Muscle of leg (tissue), 11 donors: ENCODE data around the gene SGCD. TPM values are rescaled to one million over a fixed set of nuclear protein-coding genes. Genes with fewer than 3 reads are reported as not detected.
A peak's percentile ranks its signal among the peaks of the same experiment; 100 is the strongest.

Experiments
- DNase-seq: peaks from one replicate; pipeline ENCODE4 v3.0.0; 2013
- H3K27ac ChIP-seq: one replicate; pipeline ENCODE4 v1.5.1; 2013; ENCODE audit warnings: mild to moderate bottlenecking, low read length, control low read depth
- H3K27me3 ChIP-seq: one replicate; pipeline ENCODE4 v1.6.1; 2013; ENCODE audit warnings: low read length; ENCODE audit not compliant: control insufficient read depth, insufficient read depth
- H3K36me3 ChIP-seq: one replicate; pipeline ENCODE4 v1.6.1; 2013; ENCODE audit warnings: low read length; ENCODE audit not compliant: control insufficient read depth, insufficient read depth
- H3K4me1 ChIP-seq: one replicate; pipeline ENCODE4 v1.6.1; 2013; ENCODE audit warnings: low read length; ENCODE audit not compliant: control insufficient read depth, insufficient read depth
- H3K4me3 ChIP-seq: one replicate; pipeline ENCODE4 v1.5.1; 2013; ENCODE audit warnings: low read length, control low read depth
- H3K9me3 ChIP-seq: replicated peaks from 2 replicates; pipeline ENCODE4 v1.6.1; 2013; ENCODE audit warnings: low read depth, low read length; ENCODE audit not compliant: control insufficient read depth
- WGBS: methylation state at CpG from one replicate; pipeline ENCODE4 v1.1.5; 2013; ENCODE audit warnings: missing lambda C conversion rate; ENCODE audit not compliant: insufficient coverage; 5-methylcytosine and 5-hydroxymethylcytosine counted together
- polyA plus RNA-seq, 8 donors: library from polyadenylated mRNA; unstranded; fragments of 120-200 nt; gene quantifications; one replicate each; pipeline versions ENCODE4 v1.2.1 to v1.2.3, GENCODE V29; 2013; ENCODE audit warnings: inconsistent platforms in 1 of 8, low replicate concordance in 1 of 8; ENCODE audit not compliant: insufficient read length in 8 of 8, insufficient read depth in 1 of 8
- total RNA-seq: library from RNA; stranded (reverse); fragments of 120-200 nt; gene quantifications from one replicate; pipeline ENCODE4 v1.2.4, GENCODE V29; 2013

SGCD gene
- total and polyA plus RNA-seq, 9 donors = 35.2 to 92.5 (median 82.7) TPM

DNA sequence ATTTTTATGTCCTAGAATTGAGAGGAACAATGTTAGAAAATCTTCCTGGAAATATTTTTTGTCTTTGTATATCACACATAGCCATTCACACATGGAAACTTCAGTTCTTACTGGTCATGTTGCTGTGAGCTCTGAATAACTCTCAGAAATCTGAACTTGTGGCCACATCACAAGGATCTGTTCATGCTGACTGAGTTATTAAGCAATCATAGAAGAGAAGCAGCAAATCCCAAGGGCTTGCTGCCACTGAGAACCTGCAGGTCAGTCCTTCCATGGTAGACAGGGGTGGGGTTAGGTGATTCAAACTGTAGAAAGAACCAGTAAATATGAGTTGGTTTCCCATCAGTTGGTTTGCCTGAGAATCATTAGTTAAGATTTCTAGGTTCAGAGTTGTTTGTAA lies 27.6 kb downstream of the SGCD start:
- Histone ChIP-seq H3K36me3 (peaks cover 17% of the 10 kb centered on the region), H3K9me3 (no peaks in the 10 kb centered on the region), H3K27ac (no peak overlapping the region), H3K4me3 (no peak overlapping the region), H3K4me1 (no peaks in the 10 kb centered on the region), H3K27me3 (no peaks in the 10 kb centered on the region)
- no peak for DNase-seq

DNA sequence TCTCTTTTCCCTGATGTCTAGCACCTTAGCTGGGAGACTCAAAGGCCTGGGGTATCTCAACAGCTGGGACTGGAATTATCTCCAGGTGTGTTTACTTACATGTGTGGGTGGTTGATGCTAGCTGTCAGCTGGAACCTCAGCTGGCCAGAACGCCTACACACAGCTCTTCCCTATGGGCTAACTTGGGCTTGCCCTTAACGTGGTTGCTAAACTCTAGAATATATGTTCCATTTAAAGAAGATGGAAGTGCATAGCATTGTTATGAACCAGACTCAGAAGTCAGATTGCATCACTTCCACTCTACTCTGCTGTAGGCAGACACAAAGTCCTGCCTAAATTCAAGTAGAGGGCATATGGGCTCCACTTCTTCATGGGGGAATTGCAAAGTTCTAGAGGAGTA lies 29.3 kb downstream of the SGCD start:
- H3K27ac ChIP-seq = no peak overlapping the region
- H3K9me3 ChIP-seq = no peaks in the 10 kb centered on the region
- no peaks in the 10 kb centered on the region for H3K27me3 ChIP-seq
- H3K4me3 ChIP-seq = no peak overlapping the region
- H3K36me3 ChIP-seq = peaks cover 21% of the 10 kb centered on the region
- WGBS = no CpG with 5 or more reads among the region's 2 CpGs
- peak; percentile 35 for DNase-seq
- H3K4me1 ChIP-seq = no peaks in the 10 kb centered on the region

DNA sequence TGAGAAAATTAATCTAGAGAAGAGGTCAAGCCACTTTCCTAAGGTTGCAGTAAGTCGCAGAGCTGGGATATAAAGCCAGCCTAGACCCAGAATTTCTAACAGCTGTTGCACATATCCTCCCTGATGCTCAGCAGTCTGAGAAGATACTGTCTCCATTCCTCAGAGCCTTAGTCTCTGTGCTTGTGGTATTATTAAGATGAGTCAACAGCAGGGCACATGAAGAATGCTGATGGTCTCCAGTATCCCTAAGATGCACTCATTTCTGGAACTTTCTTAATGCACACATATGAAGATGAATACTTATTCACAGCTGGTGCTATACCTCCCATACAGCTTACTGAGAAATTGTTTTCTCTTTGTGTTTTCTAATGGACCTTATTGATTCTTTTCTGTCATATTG lies 32.5 kb downstream of the SGCD start:
- Histone ChIP-seq H3K4me3 (no peak overlapping the region), H3K4me1 (no peaks in the 10 kb centered on the region), H3K9me3 (no peaks in the 10 kb centered on the region), H3K36me3 (peaks cover 20% of the 10 kb centered on the region), H3K27ac (no peak overlapping the region), H3K27me3 (no peaks in the 10 kb centered on the region)
- no CpG with 5 or more reads among the region's 1 CpG for WGBS
- no peak for DNase-seq

DNA sequence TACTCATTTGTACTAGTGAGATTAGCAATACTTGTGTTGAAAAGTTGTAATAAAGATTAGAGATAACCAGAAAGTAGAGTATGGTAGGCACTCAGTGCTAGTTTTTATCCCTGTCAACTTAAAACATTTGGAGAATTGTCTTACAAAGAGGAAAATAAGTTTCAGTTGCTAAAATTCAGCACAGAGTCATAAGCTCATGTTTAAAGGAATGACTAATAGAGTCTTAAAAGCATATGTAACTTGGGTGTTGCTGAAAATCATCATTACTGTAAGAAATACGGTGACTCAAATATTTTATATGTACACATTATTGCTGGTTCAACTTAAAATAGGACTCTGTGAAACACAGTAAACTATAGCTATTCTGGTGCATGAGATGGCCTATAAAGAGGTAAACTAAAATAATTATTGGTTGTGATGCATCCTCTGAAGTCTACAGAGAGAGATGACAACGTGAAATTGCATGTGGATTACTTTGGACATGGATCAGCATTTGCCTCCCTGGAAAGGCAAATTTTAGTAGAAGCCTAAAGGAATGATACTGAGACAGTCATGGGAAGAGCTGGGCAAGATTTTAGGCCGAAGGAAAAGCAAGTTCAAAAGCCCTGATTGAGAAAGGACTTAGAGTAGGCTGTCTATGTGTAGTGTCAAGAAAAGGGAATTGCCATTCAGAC lies 34.6 kb downstream of the SGCD start:
- Histone ChIP-seq H3K9me3 (no peaks in the 10 kb centered on the region), H3K27ac (no peak overlapping the region), H3K4me1 (no peaks in the 10 kb centered on the region), H3K27me3 (no peaks in the 10 kb centered on the region), H3K36me3 (peaks cover 15% of the 10 kb centered on the region), H3K4me3 (no peak overlapping the region)
- no peak for DNase-seq
- 87% methylated on average over 1 of the region's 3 CpGs for WGBS

DNA sequence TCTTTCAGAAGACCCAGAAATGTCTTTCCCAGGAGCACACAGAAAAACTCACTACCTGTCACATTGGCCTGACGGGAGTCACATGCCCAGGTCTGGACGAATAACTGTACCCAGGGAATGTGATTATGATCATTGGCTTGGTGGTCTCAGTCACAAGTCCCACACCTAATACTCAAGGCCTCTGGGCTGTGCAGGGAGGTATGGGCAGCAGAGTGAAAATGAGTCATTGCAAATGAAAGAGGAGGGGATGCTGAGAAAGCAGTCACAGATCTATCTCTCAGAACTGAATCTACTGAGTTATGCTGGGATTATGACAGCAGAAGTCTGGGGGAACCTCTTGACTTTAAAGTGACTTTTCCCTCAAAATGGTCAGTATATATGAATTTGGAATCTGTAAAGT lies 36.9 kb downstream of the SGCD start:
- H3K36me3 ChIP-seq = peaks cover 16% of the 10 kb centered on the region
- H3K9me3 ChIP-seq = no peaks in the 10 kb centered on the region
- WGBS = no CpG with 5 or more reads among the region's 2 CpGs
- DNase-seq = no peak
- no peaks in the 10 kb centered on the region for H3K4me1 ChIP-seq
- H3K27ac ChIP-seq = no peak overlapping the region
- H3K4me3 ChIP-seq = no peak overlapping the region
- H3K27me3 ChIP-seq = no peaks in the 10 kb centered on the region

DNA sequence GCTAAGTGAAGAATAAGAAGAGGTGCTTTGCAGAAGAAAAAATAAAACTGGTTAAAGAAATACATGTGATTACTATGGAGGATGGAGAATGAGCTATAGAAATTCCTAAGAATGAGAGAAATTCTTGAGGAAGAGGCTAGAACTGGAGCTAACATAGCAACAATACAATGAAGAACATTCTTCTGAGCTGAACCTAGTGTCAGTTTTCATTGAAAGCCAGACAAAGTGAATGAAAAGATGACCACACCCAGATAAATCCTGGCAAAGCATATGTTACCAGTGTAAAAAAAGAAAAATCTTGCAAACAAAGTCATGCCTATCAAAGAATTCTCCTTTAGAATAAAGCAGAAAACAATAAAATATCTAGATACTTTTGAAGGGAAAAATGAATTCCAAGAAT lies 39.6 kb downstream of the SGCD start:
- Histone ChIP-seq H3K4me3 (no peak overlapping the region), H3K36me3 (peaks cover 14% of the 10 kb centered on the region), H3K9me3 (no peaks in the 10 kb centered on the region), H3K4me1 (no peaks in the 10 kb centered on the region), H3K27me3 (no peaks in the 10 kb centered on the region), H3K27ac (no peak overlapping the region)
- peak; percentile 38 for DNase-seq

DNA sequence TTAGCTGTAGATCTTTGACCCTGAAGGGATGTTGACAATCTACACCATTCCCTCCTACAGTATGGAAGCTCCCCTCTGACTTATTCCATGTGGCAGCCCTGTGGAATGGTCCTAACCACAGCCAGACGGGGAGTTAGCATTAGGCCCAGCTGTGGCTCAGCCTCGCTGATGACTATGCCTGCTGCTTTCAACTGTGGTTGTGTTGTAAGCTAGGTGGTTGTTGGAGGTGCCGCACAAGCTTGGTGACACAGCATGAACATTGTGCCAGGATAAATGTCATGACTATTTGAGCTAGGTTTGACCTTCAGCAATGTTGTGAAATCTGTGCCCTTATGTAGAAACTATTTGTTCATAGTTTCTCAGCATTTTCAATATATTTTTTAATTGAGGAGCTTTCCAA lies 40.6 kb downstream of the SGCD start:
- H3K36me3 ChIP-seq = peaks cover 14% of the 10 kb centered on the region
- H3K27me3 ChIP-seq = no peaks in the 10 kb centered on the region
- H3K27ac ChIP-seq = no peak overlapping the region
- H3K9me3 ChIP-seq = no peaks in the 10 kb centered on the region
- H3K4me3 ChIP-seq = no peak overlapping the region
- DNase-seq = no peak
- 50% methylated on average over 2 of the region's 3 CpGs for WGBS
- no peaks in the 10 kb centered on the region for H3K4me1 ChIP-seq

DNA sequence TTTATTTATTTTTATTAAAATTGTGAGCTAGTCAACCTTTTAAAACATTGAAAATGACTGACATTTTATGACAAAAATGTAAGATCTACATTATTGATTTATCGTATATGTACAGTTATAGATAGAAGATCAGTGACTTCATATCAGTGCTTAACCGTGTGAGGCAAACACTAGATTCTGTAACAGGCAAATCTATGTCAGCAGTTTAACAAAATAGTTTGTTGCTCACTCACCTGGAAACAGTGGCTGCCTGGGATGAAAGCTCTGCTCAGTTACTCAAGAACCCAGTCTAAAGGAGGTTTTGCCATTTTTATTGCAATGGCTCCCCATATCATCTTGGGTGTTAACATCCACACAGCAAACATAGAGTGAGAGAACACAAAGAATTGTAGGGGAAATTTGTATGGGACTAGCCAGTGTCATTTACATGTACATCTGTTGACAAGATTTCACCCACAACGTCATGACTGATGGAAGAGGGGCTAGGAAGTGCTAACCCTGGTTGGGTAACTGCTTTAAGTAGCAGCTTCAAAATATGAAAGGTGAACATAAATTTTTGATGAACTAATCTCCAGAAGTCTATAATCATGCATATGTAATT lies 49.0 kb downstream of the SGCD start:
- Histone ChIP-seq H3K27me3 (no peaks in the 10 kb centered on the region), H3K4me3 (no peak overlapping the region), H3K36me3 (no peaks in the 10 kb centered on the region), H3K4me1 (no peaks in the 10 kb centered on the region), H3K9me3 (no peaks in the 10 kb centered on the region), H3K27ac (no peak overlapping the region)
- DNase-seq = no peak
- 67% methylated on average over 1 of the region's 3 CpGs for WGBS

DNA sequence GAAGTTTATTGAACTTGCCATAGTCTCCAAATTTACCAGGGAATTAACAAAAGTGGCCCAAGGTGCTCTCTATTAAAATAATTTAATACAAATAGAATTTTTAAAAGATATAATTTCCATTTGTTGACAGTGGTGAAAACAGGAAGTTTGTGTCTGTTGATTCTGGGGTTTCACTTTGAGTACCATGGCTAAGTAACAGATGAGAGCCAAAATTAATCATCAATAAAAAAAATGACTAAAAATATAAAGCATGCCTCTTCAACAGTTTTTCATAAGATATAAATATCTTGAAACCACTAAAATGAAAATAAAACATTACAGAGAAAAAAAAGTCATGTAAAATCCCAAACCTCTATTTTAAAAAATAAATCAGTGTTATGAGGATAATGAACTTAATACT lies 49.8 kb downstream of the SGCD start:
- no peaks in the 10 kb centered on the region for H3K27me3 ChIP-seq
- H3K4me3 ChIP-seq = no peak overlapping the region
- H3K4me1 ChIP-seq = no peaks in the 10 kb centered on the region
- DNase-seq = no peak
- H3K9me3 ChIP-seq = no peaks in the 10 kb centered on the region
- H3K27ac ChIP-seq = no peak overlapping the region
- H3K36me3 ChIP-seq = no peaks in the 10 kb centered on the region

DNA sequence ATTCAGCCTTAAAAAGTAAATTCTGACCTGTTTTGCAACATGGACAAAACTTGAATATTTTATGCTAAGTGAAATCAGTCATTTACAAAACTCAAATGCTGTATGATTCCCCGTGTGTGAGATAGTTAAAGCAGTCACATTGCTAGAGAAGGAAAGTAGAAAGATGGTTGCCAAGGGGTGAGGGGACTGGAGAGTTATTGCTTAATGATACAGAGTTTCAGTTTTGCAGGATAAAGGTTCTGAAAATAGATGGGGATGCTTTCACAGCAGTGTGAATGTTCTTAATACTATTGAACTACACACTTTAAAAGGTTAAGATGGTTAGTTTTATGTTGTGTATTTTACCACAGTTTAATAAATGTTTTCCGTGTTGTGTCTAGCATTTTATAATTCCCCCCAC lies 51.2 kb downstream of the SGCD start:
- 50% methylated on average over 1 of the region's 2 CpGs for WGBS
- Histone ChIP-seq H3K4me3 (no peak overlapping the region), H3K27ac (no peak overlapping the region), H3K36me3 (no peaks in the 10 kb centered on the region), H3K27me3 (no peaks in the 10 kb centered on the region), H3K4me1 (peaks cover 2% of the 10 kb centered on the region), H3K9me3 (no peaks in the 10 kb centered on the region)
- no peak for DNase-seq

DNA sequence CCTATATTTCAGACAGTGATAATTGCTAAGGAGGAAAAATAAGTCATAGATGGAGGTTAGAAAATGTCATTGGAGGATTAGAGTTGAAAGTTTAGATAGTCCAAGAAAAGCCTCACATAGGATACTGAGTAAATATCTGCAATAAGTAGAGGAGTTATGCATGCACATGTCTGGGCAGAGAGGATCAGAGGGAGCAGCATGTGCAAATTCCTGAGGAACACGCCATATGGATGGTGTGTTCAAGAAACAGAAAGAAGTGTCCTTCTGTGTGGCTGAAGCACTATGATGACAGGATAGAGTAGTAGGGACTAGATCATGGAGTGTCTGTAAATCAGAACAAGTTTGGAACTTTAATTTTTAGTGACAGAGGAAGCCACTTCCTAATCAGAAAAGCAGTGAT lies 52.2 kb downstream of the SGCD start:
- H3K4me1 ChIP-seq = peaks cover 5% of the 10 kb centered on the region
- DNase-seq = peak; percentile 33
- no peaks in the 10 kb centered on the region for H3K9me3 ChIP-seq
- H3K27me3 ChIP-seq = no peaks in the 10 kb centered on the region
- no peak overlapping the region for H3K27ac ChIP-seq
- H3K36me3 ChIP-seq = no peaks in the 10 kb centered on the region
- H3K4me3 ChIP-seq = no peak overlapping the region
- 80% methylated on average over 1 of the region's 1 CpG for WGBS
